Keratinocyte (primary cell): ENCODE measurements around the gene TP63.

Experiments used
- CTCF ChIP-seq, 3 experiments: IDR thresholded peaks in 1 of 3; conservative IDR thresholded peaks in 1 of 3; optimal IDR thresholded peaks in 1 of 3; 2 replicates in 2 of 3; 3 replicates in 1 of 3; pipeline versions ENCODE3 to v1.5.1; 2011; ENCODE audit warnings: low read length in 3 of 3, mild to moderate bottlenecking in 3 of 3, moderate library complexity in 2 of 3, control low read depth in 1 of 3, inconsistent platforms in 1 of 3; ENCODE audit not compliant: insufficient read depth in 2 of 3; ENCODE audit errors: extremely low read depth in 1 of 3
- EZH2 ChIP-seq: IDR thresholded peaks from one replicate; pipeline ENCODE4 v1.6.1; 2012; ENCODE audit warnings: inconsistent platforms, mild to moderate bottlenecking, low read length, moderate library complexity

GRCh38 chr3:189897406-189897805 lies 266.2 kb downstream of the TP63 start:
- no peak for TF ChIP-seq CTCF (optimal IDR thresholded peaks at IDR 0.05 in 1 of 3, IDR thresholded peaks at IDR 0.05 in 1 of 3, conservative IDR thresholded peaks at IDR 0.05 in 1 of 3; ENCODE audit: extremely low read depth in 1 of 3, insufficient read depth in 2 of 3, low read length in 3 of 3)
- no peak for TF ChIP-seq EZH2
